Measurements from ENCODE around the gene PTH1R. TPM values are rescaled to one million over a fixed set of nuclear protein-coding genes. Genes with fewer than 3 reads are reported as not detected.

PTH1R gene
- total RNA-seq, 1 donor from 2014 or later: 0.29 TPM

DNA sequence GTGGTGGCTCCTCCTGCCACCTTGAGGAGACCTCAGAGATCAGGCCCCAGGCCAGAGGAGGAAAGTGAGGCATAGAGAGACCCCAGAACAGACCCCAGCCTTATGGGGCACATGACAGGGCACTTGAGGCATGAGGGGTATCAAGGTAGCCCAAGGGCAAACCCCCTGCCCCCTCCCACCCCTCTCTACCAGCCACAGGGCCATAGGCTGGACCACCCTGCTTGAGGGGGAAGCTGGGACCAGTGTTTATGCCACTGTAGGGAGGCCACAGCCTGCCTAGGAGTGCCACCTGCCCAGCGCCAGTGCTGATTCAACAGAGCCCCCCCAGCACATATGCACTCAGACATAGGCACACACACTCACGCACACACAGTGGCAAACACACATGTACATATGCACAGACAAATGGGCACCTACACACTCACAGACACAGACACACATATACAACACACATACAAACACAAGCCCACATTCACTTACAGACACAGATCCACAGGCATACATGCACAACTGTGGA, 24.6 kb upstream of the PTH1R start:
- Mint-ChIP-seq H3K9me3 (ENCODE audit: unreplicated experiment) (no peaks in the 10 kb centered on the region), H3K27ac (ENCODE audit: unreplicated experiment) (no peak overlapping the region), H3K4me3 (ENCODE audit: unreplicated experiment) (no peak overlapping the region), H3K4me1 (ENCODE audit: low read depth, unreplicated experiment) (no peaks in the 10 kb centered on the region), H3K27me3 (ENCODE audit: unreplicated experiment) (peaks cover 2% of the 10 kb centered on the region), H3K36me3 (ENCODE audit: unreplicated experiment) (no peaks in the 10 kb centered on the region)
- DNase-seq: peak; percentile 1
- TF ChIP-seq, protein P1, sequence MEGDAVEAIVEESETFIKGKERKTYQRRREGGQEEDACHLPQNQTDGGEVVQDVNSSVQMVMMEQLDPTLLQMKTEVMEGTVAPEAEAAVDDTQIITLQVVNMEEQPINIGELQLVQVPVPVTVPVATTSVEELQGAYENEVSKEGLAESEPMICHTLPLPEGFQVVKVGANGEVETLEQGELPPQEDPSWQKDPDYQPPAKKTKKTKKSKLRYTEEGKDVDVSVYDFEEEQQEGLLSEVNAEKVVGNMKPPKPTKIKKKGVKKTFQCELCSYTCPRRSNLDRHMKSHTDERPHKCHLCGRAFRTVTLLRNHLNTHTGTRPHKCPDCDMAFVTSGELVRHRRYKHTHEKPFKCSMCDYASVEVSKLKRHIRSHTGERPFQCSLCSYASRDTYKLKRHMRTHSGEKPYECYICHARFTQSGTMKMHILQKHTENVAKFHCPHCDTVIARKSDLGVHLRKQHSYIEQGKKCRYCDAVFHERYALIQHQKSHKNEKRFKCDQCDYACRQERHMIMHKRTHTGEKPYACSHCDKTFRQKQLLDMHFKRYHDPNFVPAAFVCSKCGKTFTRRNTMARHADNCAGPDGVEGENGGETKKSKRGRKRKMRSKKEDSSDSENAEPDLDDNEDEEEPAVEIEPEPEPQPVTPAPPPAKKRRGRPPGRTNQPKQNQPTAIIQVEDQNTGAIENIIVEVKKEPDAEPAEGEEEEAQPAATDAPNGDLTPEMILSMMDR (IDR thresholded peaks at IDR 0.05; ENCODE audit: partially characterized antibody, unreplicated experiment): no peak

DNA sequence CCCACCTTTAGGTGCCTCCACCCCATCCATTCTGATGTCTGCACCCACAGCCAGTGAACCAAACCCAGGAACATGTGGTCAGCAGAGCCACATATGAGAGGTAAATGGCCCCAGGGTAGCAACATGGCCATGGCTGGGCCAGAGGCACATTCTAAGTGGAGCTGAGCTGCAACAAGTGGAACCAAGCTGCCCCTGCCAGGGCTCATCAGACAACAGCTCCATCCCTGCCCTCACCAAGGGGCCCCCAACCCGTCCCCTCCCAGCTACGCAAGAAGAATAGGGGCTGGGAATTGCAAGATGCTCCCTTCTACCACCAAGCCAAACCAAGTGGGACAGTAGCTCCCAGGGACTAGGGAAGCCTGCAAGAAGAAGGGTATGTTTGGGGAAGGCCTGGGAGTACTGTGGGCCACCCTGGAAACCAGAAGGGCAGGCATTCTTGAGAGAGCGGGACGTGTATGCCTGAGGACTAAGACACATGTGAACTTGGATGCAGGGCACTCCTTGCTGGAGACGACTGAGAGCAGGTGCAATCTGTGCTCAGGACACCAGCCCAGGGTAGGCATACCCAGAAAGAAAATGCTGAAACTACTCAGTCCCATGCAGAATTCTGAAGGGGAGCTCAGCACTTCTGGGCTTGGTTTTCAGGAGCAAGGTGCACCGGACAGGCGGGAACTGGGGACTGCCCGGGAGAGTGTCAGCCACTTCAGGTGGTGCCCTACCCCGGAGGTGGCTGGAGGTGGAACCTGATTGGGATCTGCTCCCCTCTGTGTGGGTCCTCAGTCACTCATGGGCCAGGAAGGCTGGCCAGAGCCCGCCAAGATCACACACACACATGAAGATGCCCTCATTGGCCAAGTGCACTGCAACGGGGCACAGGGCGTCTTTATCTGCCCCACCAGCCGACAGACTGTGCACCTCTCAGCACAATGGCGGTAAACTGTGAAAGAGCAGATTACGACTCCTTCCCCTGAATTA, 23.8 kb upstream of the PTH1R start:
- Mint-ChIP-seq H3K27me3 (ENCODE audit: unreplicated experiment) (peaks cover 2% of the 10 kb centered on the region), H3K4me1 (ENCODE audit: low read depth, unreplicated experiment) (no peaks in the 10 kb centered on the region), H3K36me3 (ENCODE audit: unreplicated experiment) (no peaks in the 10 kb centered on the region), H3K4me3 (ENCODE audit: unreplicated experiment) (no peak overlapping the region), H3K27ac (ENCODE audit: unreplicated experiment) (no peak overlapping the region), H3K9me3 (ENCODE audit: unreplicated experiment) (no peaks in the 10 kb centered on the region)
- TF ChIP-seq, protein P1 (IDR thresholded peaks at IDR 0.05; ENCODE audit: partially characterized antibody, unreplicated experiment): no peak
- DNase-seq: peak; percentile 5

GRCh38 chr3:46854555-46854991, 22.9 kb upstream of the PTH1R start:
- DNase-seq: peak; percentile 8
- no peak overlapping the region for H3K27ac Mint-ChIP-seq (ENCODE audit: unreplicated experiment)
- H3K27me3 Mint-ChIP-seq (ENCODE audit: unreplicated experiment): peaks cover 2% of the 10 kb centered on the region

DNA sequence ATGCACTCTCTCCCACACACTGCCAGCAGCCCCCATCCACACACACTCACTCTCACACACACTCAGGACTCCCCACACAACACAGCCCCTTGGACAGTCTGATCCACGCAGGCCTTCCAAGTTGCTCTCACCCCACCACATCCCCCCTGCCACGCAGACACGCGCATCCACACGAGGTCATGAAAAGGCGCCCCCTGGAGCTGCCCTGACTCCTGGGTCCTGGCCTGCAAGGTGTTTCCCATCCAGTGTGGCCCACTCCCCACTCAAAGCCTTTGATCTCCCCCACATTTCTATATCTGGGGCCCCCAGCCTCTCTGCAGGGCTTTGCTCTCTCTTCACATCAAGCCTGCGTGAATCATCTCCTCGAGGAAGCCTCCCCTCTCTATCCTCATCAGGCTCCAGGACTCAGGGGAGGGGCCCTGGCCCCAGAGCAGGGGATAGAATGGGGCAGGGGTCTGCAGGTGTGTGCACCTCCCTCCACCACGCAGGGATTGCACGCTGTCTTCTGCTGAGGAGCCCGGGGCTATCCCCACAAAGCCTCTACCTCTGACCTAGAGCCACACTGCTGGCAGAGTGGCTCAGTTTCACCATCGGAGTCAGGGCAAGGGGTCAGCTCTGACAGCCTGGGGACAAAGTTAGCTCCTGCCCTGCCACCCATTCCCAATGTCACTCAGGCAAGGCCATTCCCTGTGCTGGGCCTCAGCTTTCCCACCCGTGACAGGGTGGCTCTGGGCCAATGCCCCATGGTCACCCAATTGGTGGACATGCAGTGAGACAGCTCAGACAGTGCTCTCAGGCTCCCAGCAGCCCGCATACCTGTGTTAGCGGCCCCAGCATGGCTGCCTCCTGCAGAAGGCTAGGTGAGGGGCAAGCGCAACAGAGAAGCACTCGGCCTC, 20.7 kb upstream of the PTH1R start:
- DNase-seq: peak; percentile 7
- H3K27me3 Mint-ChIP-seq (ENCODE audit: unreplicated experiment): peaks cover 5% of the 10 kb centered on the region
- no peak overlapping the region for H3K4me3 Mint-ChIP-seq (ENCODE audit: unreplicated experiment)
- H3K36me3 Mint-ChIP-seq (ENCODE audit: unreplicated experiment): no peaks in the 10 kb centered on the region
- H3K27ac Mint-ChIP-seq (ENCODE audit: unreplicated experiment): no peak overlapping the region
- no peaks in the 10 kb centered on the region for H3K9me3 Mint-ChIP-seq (ENCODE audit: unreplicated experiment)
- no peaks in the 10 kb centered on the region for H3K4me1 Mint-ChIP-seq (ENCODE audit: low read depth, unreplicated experiment)
- TF ChIP-seq, protein P1 (IDR thresholded peaks at IDR 0.05; ENCODE audit: partially characterized antibody, unreplicated experiment): no peak

More at GRCh38 chr3:46854555-46854991, 22.9 kb upstream of the PTH1R start:
- TF ChIP-seq, protein P1 (IDR thresholded peaks at IDR 0.05; ENCODE audit: partially characterized antibody, unreplicated experiment): no peak
- Mint-ChIP-seq H3K9me3 (ENCODE audit: unreplicated experiment) (no peaks in the 10 kb centered on the region), H3K4me1 (ENCODE audit: low read depth, unreplicated experiment) (no peaks in the 10 kb centered on the region), H3K4me3 (ENCODE audit: unreplicated experiment) (no peak overlapping the region), H3K36me3 (ENCODE audit: unreplicated experiment) (no peaks in the 10 kb centered on the region)
